ENCODE results near the gene MICAL3. TPM values are rescaled to one million over a fixed set of nuclear protein-coding genes. Genes with fewer than 3 reads are reported as not detected.
"Not testable (repeated sequence)": the region's sequence is repeated elsewhere in the genome, so short reads cannot be mapped to it uniquely, and the experiment has no call there.

MICAL3 gene
- total RNA-seq, 2 experiments from 2014 or later = 21.9 to 22.5 TPM

DNA sequence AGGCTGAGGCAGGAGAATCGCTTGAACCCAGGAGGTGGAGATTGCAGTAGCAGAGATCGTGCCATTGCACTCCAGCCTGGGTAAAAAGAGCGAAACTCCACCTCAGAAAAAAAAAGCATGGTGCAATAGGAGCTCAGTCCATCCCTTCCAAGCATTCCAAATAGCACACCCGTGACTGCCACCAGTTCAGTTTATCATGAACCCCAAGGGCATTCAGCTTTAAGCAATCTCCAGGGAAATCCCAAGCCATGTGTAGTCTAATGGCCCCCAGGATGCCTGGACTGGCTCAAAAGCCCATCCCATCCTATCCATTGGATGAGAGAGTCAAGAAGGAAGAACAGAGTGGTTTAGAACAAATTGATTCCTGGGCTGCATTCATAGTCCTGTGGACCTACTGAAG, 16.2 kb downstream of the MICAL3 start:
- DNase-seq = no peak
- Mint-ChIP-seq H3K4me3 (no peak overlapping the region), H3K4me1 (no peaks in the 10 kb centered on the region), H3K36me3 (ENCODE audit: low read depth) (no peaks in the 10 kb centered on the region), H3K27me3 (peaks cover 10% of the 10 kb centered on the region), H3K27ac (no peak overlapping the region), H3K9me3 (ENCODE audit: low read depth) (no peaks in the 10 kb centered on the region)
- ChIA-PET CTCF (interaction anchor here (0.6 kb wide), 1 partner anchor 68 kb away, joined by 3 read pairs; no protein-coding TSS in a partner anchor), POLR2A (no interaction called here)
- intact Hi-C loops (cut with DNase I, micrococcal nuclease) = no loop called here
- no peak for ATAC-seq

DNA sequence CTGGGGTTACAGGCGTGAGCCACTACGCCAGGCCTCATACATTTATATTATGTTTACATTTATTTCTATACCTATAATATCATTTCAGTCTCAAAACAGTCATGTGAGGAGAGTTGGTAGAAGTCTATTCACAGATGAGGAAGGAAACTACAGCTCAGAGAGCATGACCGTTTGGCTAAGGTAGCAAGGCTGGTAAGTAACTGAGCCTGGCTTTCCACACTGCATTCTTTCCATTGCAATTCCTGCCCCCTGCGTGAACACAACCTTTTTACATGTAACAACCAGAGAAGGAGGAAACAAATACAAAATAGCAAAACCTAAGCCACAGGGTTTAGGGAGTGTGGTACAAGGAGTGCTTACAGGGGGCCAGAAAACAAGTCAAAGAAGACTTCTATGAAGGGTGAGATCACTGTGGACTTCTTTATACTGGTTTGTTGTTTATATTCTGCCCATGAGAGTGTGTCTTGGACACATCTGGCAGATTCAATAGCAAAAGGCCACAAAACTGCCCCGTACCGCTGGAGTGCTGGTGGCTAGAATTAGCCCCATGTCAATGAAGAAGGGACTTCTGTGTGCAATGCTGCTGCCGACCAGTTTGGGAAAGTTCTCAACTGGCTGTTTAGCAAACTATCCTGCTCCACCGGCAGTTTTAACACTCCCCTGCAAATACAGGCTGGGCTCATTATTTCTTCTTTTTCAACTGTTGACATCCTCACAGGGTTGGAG, 19.0 kb downstream of the MICAL3 start:
- H3K4me3 Mint-ChIP-seq = no peak overlapping the region
- peaks cover 13% of the 10 kb centered on the region for H3K27me3 Mint-ChIP-seq
- POLR2A ChIA-PET = no interaction called here
- intact Hi-C loops (cut with DNase I, micrococcal nuclease) = no loop called here
- H3K9me3 Mint-ChIP-seq (ENCODE audit: low read depth) = no peaks in the 10 kb centered on the region
- peaks cover 8% of the 10 kb centered on the region for H3K4me1 Mint-ChIP-seq
- CTCF ChIA-PET = no interaction called here
- ATAC-seq = no peak
- H3K27ac Mint-ChIP-seq = no peak overlapping the region
- H3K36me3 Mint-ChIP-seq (ENCODE audit: low read depth) = no peaks in the 10 kb centered on the region
- DNase-seq = no peak

- ATAC-seq; DNase-seq; POLR2A ChIA-PET; H3K36me3 Mint-ChIP-seq (ENCODE audit: low read depth); H3K9me3 Mint-ChIP-seq (ENCODE audit: low read depth): not testable (repeated sequence)
- Mint-ChIP-seq H3K27ac (peak overlapping the region; percentile 95), H3K4me3 (peak overlapping the region; percentile 88), H3K4me1 (peaks cover 36% of the 10 kb centered on the region), H3K27me3 (peaks cover 13% of the 10 kb centered on the region)
- intact Hi-C loops (cut with DNase I, micrococcal nuclease) = loop anchor here in 1 of 2 experiments (1.0 to 5.0 kb wide), 4 partner anchors 75 to 374 kb away; partner anchors contain the start of genes ATP6V1E1, PEX26 and USP18
- CTCF ChIA-PET = interaction anchor here (0.6 to 1.3 kb wide), 2 partner anchors 10 to 21 kb away, joined by 3 to 4 read pairs; no protein-coding TSS in a partner anchor
These were observed 22.5 kb downstream of the MICAL3 start for GRCh38 chr22:18001894-18002315.

DNA sequence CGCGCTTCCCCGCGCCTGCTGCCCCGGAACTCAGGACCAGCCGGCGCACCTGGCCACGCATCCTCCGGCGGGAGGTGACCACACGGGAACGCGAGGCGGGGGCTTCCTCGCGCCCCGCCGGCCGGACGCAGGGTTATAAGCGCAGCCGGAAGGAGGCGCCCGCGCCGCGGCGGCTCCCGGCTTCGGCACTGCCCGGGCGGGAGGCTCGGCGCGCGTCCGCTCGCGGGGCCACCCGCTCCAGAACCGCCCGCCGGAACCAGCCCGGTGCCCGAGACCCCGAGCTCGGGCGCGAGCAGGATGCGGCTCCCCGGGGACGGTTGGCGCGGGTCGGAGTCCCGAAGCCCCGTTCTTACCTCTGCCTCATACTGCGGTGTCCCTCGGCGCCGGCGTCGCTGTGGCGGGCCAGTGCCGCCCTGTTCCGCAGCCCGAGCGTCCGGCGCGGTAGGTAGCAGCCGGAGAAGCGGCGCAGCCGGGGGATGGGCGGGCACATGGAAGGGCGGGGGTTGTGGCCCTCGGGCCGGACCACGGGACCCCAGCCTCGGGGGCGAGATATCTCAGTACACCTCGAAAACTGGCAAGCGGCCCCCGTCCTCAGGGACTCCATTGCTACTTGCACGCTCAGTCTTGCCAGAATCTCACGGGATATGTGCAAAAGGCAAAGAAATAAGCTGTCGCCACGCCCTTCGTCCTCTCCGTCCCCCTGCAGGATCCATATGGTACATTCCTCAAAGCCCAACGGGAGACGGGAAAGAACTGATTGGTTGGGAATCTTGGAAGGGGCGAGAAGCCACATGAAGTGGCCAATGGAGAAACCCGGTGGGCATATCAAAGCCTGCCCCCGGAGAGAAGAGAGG, 23.1 kb downstream of the MICAL3 start:
- peak; percentile 80 for DNase-seq
- intact Hi-C loops (cut with DNase I, micrococcal nuclease) = loop anchor here in 1 of 2 experiments (1.0 to 5.0 kb wide), 4 partner anchors 76 to 373 kb away; partner anchors contain the start of genes ATP6V1E1, PEX26 and USP18
- ChIA-PET CTCF (interaction anchor here (0.6 to 1.0 kb wide), 2 partner anchors 22 to 75 kb away, joined by 3 to 7 read pairs; no protein-coding TSS in a partner anchor), POLR2A (no interaction called here)
- Mint-ChIP-seq H3K36me3 (ENCODE audit: low read depth) (no peaks in the 10 kb centered on the region), H3K4me3 (peak overlapping the region; percentile 88), H3K27me3 (peaks cover 13% of the 10 kb centered on the region), H3K27ac (peak overlapping the region; percentile 95), H3K4me1 (peaks cover 42% of the 10 kb centered on the region), H3K9me3 (ENCODE audit: low read depth) (no peaks in the 10 kb centered on the region)
- peak; percentile 81 for ATAC-seq

DNA sequence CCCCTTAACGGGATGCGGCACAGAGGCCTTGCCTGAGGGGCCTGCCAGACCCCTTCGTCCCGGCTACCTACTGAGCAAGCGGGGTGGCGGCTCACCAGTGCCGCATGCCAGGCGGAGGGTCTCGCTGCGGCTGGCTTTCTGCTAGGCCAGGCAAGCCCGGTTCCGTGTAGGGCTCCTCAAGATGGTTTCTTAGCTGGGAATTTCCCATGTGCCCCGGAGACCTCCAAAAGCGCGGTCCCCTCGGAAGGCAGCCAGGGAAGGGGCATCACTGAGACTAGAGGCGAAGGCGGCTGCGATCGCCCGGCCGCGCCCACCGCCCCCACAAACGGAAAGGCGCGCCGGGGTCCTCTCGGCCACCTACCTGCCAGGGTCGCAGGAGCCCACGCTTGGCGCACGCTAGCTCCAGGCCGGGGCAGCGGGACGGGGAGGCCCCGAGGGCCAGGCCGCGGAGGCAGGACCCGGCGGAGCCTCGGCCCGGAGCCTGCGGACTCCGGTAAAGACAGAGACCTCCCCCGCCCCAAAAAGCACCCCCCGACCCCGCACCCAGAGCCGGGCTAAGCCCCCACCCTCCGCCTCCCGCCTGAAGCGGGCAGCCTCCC, 23.8 kb downstream of the MICAL3 start:
- CTCF ChIA-PET = interaction anchor here (0.6 to 1.0 kb wide), 2 partner anchors 76 to 123 kb away, joined by 4 to 7 read pairs; no protein-coding TSS in a partner anchor
- H3K27ac Mint-ChIP-seq = peak overlapping the region; percentile 0
- DNase-seq (peak; percentile 26), ATAC-seq (no peak)
- H3K36me3 Mint-ChIP-seq (ENCODE audit: low read depth) = no peaks in the 10 kb centered on the region
- peak overlapping the region; percentile 52 for H3K4me3 Mint-ChIP-seq
- H3K4me1 Mint-ChIP-seq = peaks cover 44% of the 10 kb centered on the region
- intact Hi-C loops (cut with DNase I, micrococcal nuclease) = loop anchor here in 1 of 2 experiments (1.0 to 5.0 kb wide), 5 partner anchors 24 to 372 kb away; partner anchors contain the start of genes ATP6V1E1, MICAL3, PEX26 and USP18
- POLR2A ChIA-PET = no interaction called here
- peaks cover 11% of the 10 kb centered on the region for H3K27me3 Mint-ChIP-seq
- no peaks in the 10 kb centered on the region for H3K9me3 Mint-ChIP-seq (ENCODE audit: low read depth)

DNA sequence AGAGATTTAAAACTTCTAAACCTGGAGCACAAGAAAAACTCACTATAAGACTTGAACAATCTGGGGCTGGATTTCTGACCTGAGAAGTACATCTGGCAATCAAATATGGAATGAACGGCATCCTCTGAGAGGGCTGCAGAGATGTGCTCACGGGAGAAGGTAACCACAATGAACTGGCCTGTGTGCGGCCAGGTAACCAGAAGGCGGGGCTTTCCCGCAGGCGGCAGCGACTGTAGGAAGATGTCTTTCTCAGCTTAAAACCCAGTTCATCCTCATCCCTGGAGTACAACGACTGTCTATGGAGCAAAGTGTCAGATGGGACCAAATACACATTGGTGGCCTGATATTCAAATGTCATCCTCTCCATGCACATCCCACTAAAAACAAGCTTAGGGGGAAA, 24.5 kb downstream of the MICAL3 start:
- ChIA-PET CTCF (interaction anchor here (0.6 to 1.0 kb wide), 2 partner anchors 76 to 122 kb away, joined by 4 to 7 read pairs; no protein-coding TSS in a partner anchor), POLR2A (no interaction called here)
- peaks cover 11% of the 10 kb centered on the region for H3K27me3 Mint-ChIP-seq
- no peak overlapping the region for H3K27ac Mint-ChIP-seq
- intact Hi-C loops (cut with DNase I, micrococcal nuclease) = loop anchor here (1.0 to 5.0 kb wide), 4 partner anchors 24 to 233 kb away; partner anchors contain the start of genes MICAL3 (in 1 of the 2), PEX26 (in 1 of the 2) and USP18 (in 1 of the 2)
- H3K36me3 Mint-ChIP-seq (ENCODE audit: low read depth) = no peaks in the 10 kb centered on the region
- H3K9me3 Mint-ChIP-seq (ENCODE audit: low read depth) = no peaks in the 10 kb centered on the region
- DNase-seq (no peak), ATAC-seq (no peak)
- H3K4me3 Mint-ChIP-seq = peak overlapping the region; percentile 52
- peaks cover 44% of the 10 kb centered on the region for H3K4me1 Mint-ChIP-seq

DNA sequence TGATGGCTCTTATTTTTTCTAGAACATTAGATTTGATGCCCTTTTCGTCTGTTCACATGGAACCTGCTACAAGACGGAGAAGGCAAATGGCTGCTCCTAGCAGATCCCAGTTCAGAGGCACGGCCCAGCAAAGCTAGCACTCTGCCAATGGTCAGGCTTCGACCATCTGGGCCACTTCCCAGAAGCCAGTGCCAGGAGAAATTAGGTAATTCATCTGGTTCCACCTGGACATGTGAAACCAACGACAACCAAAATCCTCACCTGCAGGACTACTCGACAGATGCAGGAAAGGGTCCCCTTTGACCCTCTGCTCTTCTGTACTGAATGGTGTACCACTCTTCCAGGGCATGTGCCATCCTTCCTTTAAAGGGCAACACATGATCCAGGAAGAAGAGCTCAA, 25.4 kb downstream of the MICAL3 start:
- Mint-ChIP-seq H3K27me3 (peaks cover 7% of the 10 kb centered on the region), H3K27ac (no peak overlapping the region), H3K9me3 (ENCODE audit: low read depth) (no peaks in the 10 kb centered on the region), H3K4me3 (peak overlapping the region; percentile 52), H3K4me1 (peaks cover 44% of the 10 kb centered on the region), H3K36me3 (ENCODE audit: low read depth) (no peaks in the 10 kb centered on the region)
- ATAC-seq = no peak
- ChIA-PET CTCF (interaction anchor here (1.5 kb wide), 1 partner anchor 13 kb away, joined by 4 read pairs; no protein-coding TSS in a partner anchor), POLR2A (no interaction called here)
- intact Hi-C loops (cut with DNase I, micrococcal nuclease) = loop anchor here in 1 of 2 experiments (5.0 kb wide), 1 partner anchor 78 kb away; the partner anchor contains the start of gene PEX26
- DNase-seq = no peak

GRCh38 chr22:17997456-17997855, 26.9 kb downstream of the MICAL3 start:
- intact Hi-C loops (cut with DNase I, micrococcal nuclease) = loop anchor here in 1 of 2 experiments (5.0 kb wide), 1 partner anchor 80 kb away; the partner anchor contains the start of gene PEX26
- Mint-ChIP-seq H3K4me1 (peaks cover 44% of the 10 kb centered on the region), H3K4me3 (peak overlapping the region; percentile 28), H3K9me3 (ENCODE audit: low read depth) (no peaks in the 10 kb centered on the region), H3K27ac (peak overlapping the region; percentile 72), H3K27me3 (peaks cover 3% of the 10 kb centered on the region), H3K36me3 (ENCODE audit: low read depth) (no peaks in the 10 kb centered on the region)
- CTCF ChIA-PET = interaction anchor here (1.1 to 1.5 kb wide), 2 partner anchors 14 to 68 kb away, joined by 3 to 4 read pairs; no protein-coding TSS in a partner anchor
- no peak for DNase-seq
- ATAC-seq = no peak
- POLR2A ChIA-PET = no interaction called here

GRCh38 chr22:17995256-17995655, 29.1 kb downstream of the MICAL3 start:
- POLR2A ChIA-PET; H3K9me3 Mint-ChIP-seq (ENCODE audit: low read depth); H3K4me3 Mint-ChIP-seq; ATAC-seq; H3K36me3 Mint-ChIP-seq (ENCODE audit: low read depth); CTCF ChIA-PET; H3K27me3 Mint-ChIP-seq; H3K27ac Mint-ChIP-seq; DNase-seq: not testable (repeated sequence)
- H3K4me1 Mint-ChIP-seq = peaks cover 41% of the 10 kb centered on the region
- intact Hi-C loops (cut with DNase I, micrococcal nuclease) = loop anchor here in 1 of 2 experiments (5.0 kb wide), 1 partner anchor 82 kb away; the partner anchor contains the start of gene PEX26

- ChIA-PET POLR2A (interaction anchor here (0.6 kb wide), 1 partner anchor 20 kb away, joined by 3 read pairs; no protein-coding TSS in a partner anchor), CTCF (no interaction called here)
- H3K27me3 Mint-ChIP-seq = no peaks in the 10 kb centered on the region
- intact Hi-C loops (cut with DNase I, micrococcal nuclease) = loop anchor here in 1 of 2 experiments (5.0 kb wide), 1 partner anchor 83 kb away; the partner anchor contains the start of gene PEX26
- H3K9me3 Mint-ChIP-seq (ENCODE audit: low read depth) = no peaks in the 10 kb centered on the region
- no peaks in the 10 kb centered on the region for H3K36me3 Mint-ChIP-seq (ENCODE audit: low read depth)
- DNase-seq = no peak
- peaks cover 36% of the 10 kb centered on the region for H3K4me1 Mint-ChIP-seq
- ATAC-seq = no peak
- no peak overlapping the region for H3K4me3 Mint-ChIP-seq
- H3K27ac Mint-ChIP-seq = no peak overlapping the region
These were observed 29.8 kb downstream of the MICAL3 start for GRCh38 chr22:17994424-17995108.
